Measurements from ENCODE around the gene SPIRE1.
"Not testable (repeated sequence)": the region's sequence is repeated elsewhere in the genome, so short reads cannot be mapped to it uniquely, and the experiment has no call there.

The SPIRE1 gene

DNA sequence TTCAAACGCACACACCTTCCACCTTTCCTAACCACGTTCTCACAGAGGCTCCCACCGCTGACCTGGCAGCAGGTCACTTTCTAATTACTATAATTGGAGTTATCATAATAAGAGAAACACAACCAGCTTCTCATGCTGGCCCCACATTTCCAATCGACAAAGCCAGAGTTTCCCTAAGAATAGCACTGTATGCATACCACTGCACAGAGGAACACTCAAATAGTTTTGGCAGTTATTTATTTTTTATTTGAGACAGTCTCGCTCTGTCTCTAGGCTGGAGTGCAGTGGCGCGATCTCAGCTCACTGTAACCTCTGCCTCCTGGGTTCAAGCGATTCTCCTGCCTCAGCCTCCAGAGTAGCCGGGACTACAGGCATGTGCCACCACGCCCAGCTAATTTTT lies 176.0 kb downstream of the SPIRE1 start:
- DNase-seq, result not testable (repeated sequence)

GRCh38 chr18:12479982-12480381 lies 177.9 kb downstream of the SPIRE1 start:
- DNase-seq, result no peak

DNA sequence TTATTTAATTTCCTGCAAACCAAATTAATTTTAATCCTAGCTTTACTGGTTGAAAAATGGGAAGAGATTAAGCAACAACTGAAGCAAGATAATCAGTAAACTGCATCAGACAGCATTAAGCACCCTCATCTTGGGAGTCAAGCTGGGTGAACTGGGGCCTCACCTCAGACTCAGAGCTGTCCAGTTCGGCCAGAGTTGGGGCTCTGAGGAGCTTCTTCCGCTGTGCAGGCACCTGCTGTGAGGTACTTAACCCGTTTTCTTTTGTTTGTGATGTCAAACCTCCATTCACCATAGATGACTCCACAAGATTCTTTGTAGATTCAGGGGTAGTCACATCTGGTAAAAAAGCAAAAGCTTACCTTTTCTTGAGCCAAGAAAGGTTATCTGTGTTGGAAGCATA lies 178.4 kb downstream of the SPIRE1 start:
- no peak for DNase-seq

GRCh38 chr18:12478269-12479047 lies 179.4 kb downstream of the SPIRE1 start:
- DNase-seq, result no peak

- no peak for DNase-seq
These were observed 180.3 kb downstream of the SPIRE1 start for GRCh38 chr18:12477606-12478005.

GRCh38 chr18:12476955-12477354 lies 181.0 kb downstream of the SPIRE1 start:
- no peak for DNase-seq

DNA sequence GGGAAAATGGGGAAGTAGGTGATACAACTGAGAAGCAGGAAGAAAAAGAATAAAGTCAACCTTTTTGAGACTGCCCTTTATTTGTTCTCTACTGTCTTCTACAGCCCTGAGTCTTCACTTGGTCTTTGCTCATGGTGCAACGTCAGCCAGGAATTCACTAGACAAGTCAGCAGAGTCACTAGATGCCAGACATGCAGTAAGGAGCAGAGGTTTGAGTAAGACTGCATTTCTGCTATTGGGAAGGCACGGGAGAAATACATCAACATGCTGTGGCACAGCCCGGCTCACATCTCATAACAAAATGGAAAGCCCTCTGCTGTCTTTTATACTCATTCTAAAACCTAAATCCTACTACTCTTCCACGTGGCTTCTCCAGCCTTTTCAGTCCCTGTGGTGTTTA lies 183.0 kb downstream of the SPIRE1 start:
- no peak for DNase-seq

DNA sequence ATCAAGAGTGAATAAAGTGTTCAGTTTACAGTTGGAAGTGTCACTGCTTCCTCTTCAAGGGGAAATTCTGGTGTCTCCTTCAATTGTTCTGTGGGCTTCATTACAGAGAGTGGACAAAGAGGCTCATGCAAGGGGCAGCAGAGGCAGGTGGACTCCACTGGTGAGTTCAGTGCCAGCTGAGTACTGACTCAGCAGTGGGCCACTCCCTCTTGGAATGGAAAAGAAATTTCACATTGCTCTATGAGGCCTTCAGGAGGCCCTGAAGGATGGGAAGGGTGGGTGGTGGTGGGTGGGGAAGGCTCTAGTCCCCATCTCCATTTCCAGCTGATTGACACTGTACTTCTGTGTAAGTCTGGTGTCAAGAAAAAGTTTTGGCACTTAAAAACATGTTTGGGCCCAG lies 183.8 kb downstream of the SPIRE1 start:
- no peak for DNase-seq

GRCh38 chr18:12470382-12471075 lies 187.4 kb downstream of the SPIRE1 start:
- DNase-seq, result no peak

- DNase-seq, result no peak
These were observed 189.5 kb downstream of the SPIRE1 start for GRCh38 chr18:12468445-12468844.

GRCh38 chr18:12464731-12465130 lies 193.2 kb downstream of the SPIRE1 start:
- DNase-seq, result no peak

DNA sequence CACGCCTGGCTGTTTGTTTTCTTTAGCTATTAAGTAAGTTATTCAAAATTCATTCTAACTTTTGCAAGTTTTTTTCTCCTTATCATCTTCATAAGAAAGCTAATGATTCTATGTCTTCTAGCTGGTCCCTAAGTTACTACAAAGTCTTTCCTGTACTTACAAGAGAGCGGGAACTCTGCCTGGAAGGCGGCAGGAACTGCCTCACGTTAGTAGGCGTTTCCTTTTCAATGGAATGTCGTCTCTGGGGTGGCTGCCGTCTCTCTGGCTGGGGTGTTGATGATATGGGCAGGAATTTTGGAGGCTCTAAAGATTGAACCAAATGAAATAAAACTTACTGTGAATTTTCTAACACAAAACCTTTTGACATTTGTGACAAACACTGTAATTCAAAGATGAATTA lies 194.7 kb downstream of the SPIRE1 start:
- DNase-seq, result no peak

DNA sequence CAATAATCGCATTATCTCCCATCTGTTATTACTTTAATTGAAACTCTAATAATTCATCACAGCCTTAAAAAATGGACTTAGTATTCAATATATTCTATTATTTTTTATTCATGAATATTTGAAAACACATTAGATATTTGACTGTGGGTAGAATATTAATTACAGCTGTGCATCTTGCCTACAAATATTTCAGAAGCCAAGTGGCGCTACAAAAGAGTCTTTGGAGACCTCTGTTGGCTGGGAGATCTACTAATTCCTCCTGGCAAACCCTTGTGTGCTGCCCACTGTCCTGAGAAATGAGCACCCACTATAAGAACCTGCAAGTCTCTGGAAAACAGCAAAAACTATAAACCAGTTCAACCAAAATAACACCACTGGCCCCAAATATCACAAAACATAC lies 195.7 kb downstream of the SPIRE1 start:
- DNase-seq, result no peak

GRCh38 chr18:12461326-12461725 lies 196.6 kb downstream of the SPIRE1 start:
- DNase-seq, result no peak

DNA sequence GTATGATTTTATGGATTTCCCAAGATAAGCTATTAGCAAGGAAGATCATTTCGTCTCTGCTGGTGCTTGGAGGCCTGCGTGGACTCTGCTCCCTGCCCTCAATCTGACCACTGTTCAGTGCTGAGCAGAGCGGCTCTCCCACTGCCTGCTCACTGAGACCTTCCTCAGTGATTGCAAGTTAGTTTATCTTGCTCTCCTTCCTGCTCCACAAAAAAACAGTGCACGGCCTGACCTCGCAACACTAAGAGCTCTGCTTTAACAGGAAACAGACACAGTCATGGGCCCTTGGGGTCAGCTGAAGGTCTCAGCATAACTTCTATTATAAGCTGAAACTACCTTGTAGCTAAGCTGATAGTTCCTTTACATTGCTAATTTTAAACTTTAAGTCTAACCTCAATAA lies 197.0 kb downstream of the SPIRE1 start:
- DNase-seq, result no peak

- DNase-seq, result no peak
These were observed 199.1 kb downstream of the SPIRE1 start for GRCh38 chr18:12458771-12459170.

DNA sequence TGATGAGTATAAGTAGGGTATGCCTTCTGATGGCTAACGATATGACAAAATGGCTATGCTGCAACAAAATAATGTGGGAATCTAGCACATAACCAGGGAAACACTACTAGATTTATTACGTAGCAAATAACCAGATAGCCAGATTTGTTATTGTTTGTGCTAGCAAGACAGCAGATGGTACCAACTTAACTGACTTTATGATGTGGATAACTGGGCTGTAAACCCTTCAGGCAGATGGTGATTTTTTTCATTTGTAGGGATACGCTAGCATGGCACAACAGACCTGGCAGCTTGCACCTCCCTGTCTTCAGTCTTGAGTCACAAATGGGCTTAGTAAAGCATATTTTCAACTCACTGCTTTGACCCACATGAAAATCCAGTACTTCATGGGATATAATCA lies 201.5 kb downstream of the SPIRE1 start:
- DNase-seq, result no peak

DNA sequence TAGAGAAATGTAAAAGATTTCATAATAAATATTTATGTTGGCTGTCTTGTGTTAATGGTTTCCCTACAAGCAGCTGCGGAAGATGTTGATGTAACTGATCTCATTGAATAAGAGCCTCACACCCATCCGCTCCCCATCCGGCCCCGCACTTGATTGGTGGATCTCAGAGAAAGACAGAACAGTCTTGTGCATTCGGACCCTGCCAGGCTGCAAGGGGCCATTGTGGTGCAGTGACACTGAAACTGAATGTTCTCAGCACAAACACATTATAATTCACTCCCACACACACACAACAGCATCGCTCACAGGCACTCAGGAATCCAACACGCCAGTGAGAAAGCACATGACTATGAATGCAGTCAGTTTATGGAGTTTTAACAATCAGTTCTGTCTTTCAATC lies 202.4 kb downstream of the SPIRE1 start:
- no peak for DNase-seq

- DNase-seq, result no peak
These were observed 205.1 kb downstream of the SPIRE1 start for GRCh38 chr18:12452784-12453183.

DNA sequence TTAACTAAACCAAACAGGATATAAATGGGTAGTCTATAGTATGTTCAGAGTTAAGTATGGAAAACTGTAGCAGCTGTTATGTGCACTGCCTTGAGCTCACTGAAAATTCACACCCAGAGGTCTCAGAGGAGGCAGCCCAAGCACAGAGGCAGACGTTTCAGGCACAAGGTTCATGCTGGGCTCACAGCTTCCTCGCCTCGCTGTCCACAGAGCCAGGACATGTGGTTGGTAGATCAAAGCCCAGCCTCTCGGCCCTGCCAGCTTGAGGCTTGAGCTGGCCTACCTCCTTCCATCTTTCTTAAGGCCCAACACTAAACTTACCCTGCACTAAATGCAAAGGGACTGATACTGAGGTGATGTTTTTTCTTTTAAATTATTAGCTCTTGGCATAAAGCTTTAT lies 206.5 kb downstream of the SPIRE1 start:
- DNase-seq, result no peak

DNA sequence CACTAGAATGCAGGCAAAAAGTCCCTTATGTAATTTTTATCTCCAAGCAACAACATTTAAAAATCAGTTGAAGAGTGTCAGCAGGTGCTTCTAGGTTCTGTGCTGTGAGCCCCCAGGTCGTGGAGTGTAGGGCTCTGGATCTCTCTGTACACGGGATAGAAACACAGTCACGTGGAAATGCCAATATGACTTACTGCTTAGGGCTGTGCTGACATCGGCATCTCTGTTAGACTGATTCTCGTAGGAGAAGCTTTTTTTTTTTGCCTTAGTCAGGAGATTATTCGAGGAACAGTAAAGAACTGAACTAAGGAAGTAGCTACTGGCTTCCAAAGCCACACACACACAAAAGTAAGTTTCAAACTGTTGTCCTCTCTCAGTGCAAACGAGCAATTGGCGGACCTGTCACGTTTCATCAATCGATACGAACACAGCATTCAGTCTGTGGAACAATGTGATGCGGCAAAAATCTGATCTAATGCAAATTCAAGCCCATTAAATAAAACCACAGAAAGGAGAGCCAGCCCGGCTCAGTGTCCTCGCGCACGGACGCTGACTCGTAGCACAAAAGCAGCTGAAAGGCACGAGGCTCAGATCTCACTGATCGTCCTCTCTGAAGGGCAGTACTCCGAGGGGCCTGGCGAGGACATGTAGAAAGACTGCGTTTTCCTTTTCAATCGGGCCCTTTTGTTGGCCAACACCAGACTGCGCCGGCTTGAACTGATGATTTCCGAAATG lies 208.7 kb downstream of the SPIRE1 start:
- no peak for DNase-seq

DNA sequence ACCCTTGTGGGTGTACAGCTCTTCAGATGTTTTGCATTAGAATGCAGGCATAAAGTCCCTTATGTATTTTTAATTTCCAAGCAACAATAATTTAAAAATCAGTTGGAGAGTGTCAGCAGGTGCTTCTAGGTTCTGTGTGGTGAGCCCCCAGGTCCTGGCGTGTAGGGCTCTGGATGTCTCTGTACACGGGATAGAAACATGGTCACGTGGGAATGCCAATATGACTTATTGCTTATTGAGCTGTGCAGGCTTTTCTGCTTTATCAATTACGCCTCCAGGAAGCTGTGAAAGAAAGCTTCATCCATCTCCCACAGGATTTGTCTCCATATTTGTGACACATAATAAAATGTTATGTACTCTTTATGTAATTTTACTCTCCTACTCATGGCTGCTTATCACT lies 212.4 kb downstream of the SPIRE1 start:
- DNase-seq, result no peak

- DNase-seq, result no peak
These were observed 214.4 kb downstream of the SPIRE1 start for GRCh38 chr18:12443551-12443950.

DNA sequence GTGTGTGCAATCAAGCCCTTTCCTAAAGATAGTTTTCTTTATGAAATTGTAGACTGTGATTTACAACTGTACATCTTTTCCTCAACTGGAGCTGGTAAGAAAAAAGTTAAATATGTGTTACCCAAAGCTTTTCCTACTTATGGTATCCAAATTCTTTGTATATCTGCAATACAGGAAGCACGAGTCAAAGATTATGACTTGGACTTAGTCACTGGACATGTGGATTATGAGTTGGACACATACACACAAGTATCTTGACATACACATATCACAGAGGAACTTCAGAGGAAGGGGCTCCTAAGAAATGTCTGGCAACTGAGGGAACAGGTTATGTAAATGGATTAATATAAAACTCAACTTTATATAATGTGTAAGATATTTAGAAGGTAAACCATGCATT lies 215.0 kb downstream of the SPIRE1 start:
- DNase-seq, result no peak

Data from CD4-positive, alpha-beta T cell treated with Interleukin-17A for 1 hour (primary cell).